ENCODE data around the gene OR52A1. TPM values are rescaled to one million over a fixed set of nuclear protein-coding genes. Genes with fewer than 3 reads are reported as not detected.
"Not testable (repeated sequence)": the region's sequence is repeated elsewhere in the genome, so short reads cannot be mapped to it uniquely, and the experiment has no call there.

OR52A1 gene
- 0.02 TPM for polyA plus RNA-seq (2013, experiment 1 of 2; ENCODE audit: insufficient read length)
- polyA plus RNA-seq (2013, experiment 2 of 2; ENCODE audit: insufficient read length), result not detected

DNA sequence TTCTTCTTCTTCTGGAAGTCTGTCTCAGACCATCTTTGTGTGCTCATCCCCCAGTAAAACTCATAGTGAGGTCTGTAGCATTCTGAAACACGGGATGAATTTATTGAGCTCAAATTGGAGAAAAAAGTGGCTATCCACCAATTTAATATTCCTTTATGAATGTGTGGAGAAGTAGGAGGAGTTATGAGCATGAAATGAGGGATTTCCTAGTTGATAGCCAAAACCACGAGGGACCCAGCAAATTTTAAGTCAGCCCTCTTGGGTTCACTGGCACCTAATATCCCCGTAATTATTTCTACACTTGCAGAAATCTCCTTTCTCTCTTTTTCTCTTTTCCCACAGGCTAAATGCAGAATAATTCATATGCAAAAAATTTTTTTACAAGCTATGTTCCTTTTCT lies at the start of gene OR52A1:
TSS of gene OR52A1 (minus strand) at position 101 of the 400 bp plus-strand sequence. CDS start 2,388 bp downstream, outside the sequence.
- DNase-seq, result no peak

DNA sequence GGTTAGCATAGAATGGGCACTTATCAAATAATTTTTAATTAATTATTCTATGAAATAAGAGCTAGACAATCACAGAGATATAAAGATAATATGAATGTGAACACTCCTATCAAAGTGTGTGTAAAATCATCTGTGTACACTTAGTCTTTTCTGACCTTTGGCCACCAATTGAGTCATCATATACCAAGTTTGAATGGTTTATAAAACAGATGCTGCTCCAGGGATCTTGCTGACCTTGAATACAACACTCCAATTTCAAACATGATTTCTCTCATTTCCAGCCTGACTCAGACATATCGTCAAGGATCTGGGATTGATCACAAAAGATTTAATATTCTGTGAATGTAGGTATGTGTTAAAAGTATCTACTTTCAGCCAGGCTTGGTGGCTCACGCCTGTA lies 48.8 kb upstream of the OR52A1 start:
- DNase-seq, result no peak

DNA sequence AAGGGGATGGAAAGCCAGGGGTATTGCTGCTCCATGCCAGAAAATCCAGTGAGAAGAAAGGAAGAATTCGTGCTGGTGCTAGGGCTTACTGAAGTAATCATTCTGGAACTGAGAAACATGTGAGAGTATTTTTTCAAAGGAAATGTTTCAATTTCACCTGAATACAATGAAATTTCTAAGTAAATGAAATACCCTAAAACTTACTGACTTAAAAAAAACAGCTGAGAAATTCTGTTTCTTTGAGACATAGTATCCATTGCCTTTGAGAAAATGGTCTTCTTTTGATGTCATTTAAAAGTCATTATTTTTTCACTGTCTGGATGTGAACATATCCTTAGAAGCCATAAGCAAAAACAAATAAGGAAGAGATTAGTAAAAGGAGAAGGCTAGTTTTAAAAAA lies 46.0 kb upstream of the OR52A1 start, which contains the start of gene OR51V1:
TSS of gene OR51V1 (minus strand) at position 101 of the 400 bp plus-strand sequence. CDS start at position 101, 0 bp downstream.
- DNase-seq, result no peak

DNA sequence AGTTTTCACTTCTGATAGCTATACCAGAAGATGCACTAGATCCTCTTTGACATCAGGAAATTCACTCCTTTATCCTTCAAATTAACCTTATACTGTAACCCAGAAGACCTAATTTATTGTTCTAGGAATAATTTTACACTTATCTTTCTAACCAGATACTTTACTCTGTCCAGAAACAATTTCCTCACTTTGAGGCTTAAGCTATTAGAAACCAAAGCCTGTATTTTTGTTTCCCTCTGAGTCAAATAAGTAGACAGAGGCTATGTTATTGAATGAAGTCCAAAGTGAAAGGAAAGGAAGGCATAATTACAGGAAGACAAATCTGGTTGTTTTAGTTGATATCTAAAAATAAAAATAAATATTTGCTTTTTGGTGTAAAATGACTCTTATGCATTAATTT lies 43.7 kb upstream of the OR52A1 start:
- DNase-seq, result no peak

DNA sequence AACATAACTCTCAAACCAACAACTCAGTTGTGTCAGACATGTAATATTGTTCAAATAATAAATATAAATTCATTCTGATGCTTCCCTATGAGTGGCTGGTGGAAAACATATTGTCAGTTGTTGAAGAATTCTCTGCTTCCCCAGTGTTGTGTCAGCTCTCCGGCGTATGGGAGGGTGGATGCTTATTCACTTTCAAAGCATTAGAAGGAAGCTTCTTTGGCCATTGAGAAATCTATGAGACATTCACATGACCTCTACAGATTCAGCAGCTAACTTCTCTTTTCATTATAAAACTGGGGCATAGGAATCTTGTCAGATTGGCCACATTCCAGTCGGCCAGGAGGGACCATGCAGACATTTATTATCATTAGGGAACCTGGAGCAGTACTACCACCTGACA lies 43.0 kb upstream of the OR52A1 start:
- DNase-seq, result no peak

DNA sequence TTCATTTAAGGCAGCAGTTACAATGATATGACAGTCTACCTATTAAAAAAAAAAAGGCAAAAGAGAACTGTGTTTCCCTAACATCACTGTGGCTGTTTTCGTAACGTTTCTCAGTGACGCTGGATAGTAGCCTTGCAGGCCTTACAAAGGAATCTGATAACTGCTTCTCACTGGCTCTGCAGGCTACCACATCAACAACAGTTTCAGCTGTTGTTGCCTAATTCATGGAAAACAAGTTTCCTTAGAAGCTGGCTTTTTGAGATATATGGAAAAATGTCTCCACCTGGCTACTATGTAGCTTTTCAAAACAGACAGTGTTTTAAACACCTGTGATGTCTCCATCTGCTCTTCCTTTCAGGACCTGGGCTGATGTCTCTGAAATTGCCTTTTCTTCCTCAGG lies 42.2 kb upstream of the OR52A1 start:
- DNase-seq, result no peak

DNA sequence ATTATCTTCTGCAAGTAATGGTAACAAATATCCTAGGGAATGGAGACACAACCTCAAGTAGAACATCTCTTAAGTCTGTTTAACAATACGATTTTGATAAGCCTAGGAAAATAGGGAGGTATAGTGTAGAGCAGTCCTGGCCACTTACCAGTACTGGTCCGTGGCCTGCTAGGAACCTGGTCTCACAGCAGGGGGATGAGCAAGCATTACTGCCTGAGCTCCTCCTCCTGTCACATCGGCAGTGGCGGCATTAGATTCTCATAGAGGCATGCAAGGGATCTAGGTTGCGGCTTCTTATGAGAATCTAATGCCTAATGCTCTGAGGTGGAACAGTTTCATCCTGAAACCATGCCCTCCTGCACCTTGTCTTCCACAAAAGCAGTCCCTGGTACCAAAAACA lies 41.5 kb upstream of the OR52A1 start:
- no peak for DNase-seq

DNA sequence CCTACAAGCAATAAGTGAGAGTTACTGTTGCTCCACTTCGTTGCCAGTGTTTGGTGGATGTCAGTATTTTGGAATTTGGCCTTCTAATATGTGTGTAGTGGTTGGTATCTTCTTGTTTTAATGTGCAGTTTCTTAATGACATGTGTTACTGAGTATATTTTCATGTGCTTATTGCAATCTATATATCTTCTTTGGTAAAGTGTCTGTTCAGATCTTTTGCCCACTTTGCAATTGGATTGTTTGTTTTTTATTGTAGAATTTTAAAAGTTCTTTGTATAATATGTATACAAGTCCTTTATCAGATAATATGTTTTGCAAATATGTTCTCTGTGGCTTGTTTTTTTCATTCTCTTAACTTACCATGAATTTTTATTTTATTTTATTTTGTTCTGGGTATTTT lies 38.2 kb upstream of the OR52A1 start:
- DNase-seq, result no peak

DNA sequence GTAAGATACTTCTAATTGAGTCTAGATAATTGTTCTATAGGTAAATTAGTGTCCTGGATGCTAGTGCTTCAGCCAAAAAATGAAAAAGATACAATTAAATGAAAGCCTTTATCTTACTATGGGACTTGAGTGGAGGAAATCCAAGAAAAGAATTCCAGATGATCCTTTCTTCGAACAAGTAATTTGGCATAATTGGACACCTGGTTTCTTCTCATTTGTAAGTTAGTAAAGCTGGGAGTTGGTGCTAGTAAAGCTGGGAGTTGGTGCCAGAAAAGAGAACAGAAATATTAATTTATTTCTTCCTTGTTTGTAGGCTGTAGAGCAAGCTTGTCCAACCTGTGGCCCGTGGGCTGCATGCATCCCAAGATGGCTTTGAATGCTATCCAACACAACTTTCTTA lies 33.6 kb upstream of the OR52A1 start:
- no peak for DNase-seq

DNA sequence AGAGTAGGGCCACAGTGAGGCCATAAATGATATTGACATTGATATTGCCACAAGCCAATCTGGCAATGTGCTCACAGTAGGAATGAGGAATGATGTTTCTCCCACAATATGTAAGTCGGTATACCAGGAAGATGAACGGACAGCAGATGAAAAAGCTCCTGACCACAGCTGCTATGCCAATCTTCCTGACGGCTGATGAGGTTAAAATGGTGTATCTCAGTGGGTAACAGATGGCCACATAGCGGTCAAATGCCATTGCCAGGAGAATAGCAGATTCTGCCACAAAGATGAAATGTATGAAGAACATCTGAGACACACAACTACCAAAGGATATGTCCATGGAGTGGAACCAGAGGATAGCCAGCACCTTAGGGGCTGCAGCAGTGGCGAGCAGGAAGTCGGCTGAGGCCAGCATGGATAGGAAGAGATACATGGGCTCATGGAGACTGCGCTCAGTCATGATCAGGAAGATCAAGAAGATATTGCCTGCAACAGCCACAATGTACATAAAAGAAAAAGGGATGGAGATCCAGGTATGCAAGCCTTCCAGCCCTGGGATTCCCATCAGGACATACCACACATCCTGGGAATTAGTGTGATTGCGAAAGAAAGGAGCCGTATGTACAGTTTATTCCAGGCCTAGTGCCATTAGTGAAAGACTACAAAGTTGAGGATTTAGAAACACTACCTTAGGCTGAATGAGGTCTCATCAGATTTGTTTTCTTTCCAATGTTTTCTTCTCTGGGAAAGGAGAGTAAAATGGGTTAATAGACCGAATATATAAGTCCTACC lies 23.7 kb upstream of the OR52A1 start:
- DNase-seq, result no peak

DNA sequence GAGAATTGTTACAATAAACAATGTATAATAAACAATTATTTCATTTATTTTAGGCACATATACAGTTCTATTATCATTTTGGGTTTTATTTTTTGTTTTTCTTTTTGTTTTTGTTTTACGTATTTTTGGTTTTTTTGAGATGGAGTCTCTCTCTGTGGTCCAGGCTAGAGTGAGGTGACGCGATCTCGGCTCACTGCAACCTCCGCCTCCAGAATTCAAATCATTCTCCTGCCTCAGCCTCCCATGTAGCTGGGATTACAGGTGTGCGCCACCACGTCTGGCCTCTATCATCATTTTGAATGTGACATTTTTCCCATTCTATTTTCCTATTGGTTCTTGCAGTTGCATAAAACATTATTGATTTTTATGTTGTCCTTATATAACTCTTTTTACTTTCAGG lies 20.4 kb upstream of the OR52A1 start:
- no peak for DNase-seq

DNA sequence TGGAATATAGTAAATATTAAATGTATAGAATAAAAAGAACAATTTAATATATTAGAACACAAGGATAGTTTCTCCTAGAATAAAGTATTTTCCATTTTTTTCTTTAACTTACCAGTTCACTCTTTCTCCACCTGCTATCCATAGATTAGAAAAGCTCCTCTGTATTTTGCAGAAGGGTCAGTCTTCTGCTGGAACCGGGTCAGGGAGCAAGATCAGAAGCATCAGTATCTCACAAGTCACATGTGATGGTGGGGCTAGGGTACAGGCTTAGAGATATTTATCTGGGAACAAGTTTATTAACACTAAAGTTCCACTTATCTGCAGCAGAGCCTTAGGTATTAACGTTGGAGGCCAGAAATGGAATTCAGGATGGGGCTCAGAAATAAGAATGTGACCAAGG lies 17.3 kb upstream of the OR52A1 start:
- no peak for DNase-seq

DNA sequence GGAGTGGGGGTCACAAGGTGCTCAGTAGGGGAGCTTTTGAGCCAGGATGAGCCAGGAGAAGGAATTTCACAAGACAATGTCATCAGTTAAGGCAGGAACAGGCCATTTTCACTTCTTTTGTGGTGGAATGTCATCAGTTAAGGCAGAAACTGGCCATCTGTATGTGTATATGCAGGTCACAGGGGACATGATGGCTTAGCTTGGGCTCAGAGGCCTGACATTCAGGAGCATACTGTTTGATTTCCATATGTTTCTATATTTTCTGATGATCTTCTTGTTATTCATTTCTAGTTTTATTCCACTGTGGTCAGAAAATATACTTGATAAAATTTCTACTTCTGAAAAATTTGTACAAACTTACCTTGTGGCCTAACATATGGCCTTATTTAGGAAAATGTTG lies 11.3 kb upstream of the OR52A1 start:
- not testable (repeated sequence) for DNase-seq

DNA sequence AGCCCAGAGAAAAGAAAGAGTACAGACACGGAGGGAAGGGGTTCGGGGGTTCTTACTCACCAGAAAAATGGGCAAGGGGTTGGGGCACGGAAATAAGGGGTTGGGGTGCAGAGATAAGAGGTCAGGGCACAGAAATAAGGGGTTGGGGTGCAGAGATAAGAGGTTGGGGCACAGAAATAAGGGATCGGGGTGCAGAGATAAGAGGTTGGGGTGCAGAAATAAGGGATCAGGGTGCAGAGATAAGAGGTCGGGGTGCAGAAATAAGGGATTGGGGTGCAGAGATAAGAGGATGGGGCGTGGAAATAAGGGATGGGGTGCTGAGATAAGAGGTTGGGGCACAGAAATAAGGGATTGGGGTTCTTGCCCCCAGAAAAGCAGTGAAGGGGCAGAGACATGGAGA lies 10.2 kb upstream of the OR52A1 start:
- not testable (repeated sequence) for DNase-seq

DNA sequence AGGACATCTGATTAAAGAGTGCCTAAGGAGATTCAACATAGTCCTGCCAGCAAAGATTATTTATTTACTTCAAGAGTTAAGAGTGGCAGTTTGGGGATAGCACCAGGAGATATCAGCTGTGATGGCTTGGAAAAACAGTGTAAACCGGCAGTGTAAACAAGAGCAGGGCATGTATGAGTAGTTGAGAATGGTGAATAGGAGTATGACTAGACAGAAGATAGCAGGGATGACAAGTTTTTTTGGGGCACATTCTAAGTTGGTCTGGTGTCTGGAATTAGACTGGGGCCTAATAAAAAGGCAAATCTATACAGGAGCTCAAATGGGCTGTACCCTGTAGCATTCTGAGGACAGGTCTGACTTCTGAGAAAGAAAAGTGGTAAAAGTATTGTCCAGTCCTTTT lies 6.5 kb upstream of the OR52A1 start:
- DNase-seq, result not testable (repeated sequence)

DNA sequence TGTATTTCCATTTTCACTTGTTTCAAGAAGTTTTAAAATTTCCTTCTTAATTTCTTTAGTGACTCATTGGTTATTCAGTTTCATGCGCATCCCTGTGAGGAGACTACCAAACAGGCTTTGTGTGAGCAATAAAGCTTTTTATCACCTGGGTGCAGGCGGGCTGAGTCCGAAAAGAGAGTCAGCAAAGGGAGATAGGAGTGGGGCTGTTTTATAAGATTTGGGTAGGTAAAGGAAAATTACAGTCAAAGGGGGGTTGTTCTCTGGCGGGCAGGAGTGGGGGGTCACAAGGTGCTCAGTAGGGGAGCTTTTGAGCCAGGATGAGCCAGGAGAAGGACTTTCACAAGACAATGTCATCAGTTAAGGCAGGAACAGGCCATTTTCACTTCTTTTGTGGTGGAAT lies 5.7 kb upstream of the OR52A1 start:
- not testable (repeated sequence) for DNase-seq

DNA sequence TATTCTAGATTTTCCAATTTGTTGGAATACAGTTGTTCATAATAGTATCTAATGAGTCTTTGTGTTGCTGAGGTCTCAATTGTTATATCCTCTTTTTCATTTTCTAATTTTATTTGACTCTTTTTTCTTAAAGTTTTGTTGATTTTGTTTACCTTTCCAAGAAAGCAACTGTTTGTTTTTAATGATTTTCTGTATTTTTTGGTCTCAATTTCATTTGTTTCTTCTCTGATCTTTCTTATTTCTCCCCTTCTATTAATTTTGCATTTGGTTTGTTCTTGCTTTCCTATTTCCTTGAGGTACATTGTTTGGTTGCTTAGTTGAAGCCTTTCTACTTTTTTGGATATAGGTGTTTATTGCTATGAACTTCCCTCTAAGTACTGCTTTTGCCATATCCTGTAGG lies 5.2 kb upstream of the OR52A1 start:
- no peak for DNase-seq

DNA sequence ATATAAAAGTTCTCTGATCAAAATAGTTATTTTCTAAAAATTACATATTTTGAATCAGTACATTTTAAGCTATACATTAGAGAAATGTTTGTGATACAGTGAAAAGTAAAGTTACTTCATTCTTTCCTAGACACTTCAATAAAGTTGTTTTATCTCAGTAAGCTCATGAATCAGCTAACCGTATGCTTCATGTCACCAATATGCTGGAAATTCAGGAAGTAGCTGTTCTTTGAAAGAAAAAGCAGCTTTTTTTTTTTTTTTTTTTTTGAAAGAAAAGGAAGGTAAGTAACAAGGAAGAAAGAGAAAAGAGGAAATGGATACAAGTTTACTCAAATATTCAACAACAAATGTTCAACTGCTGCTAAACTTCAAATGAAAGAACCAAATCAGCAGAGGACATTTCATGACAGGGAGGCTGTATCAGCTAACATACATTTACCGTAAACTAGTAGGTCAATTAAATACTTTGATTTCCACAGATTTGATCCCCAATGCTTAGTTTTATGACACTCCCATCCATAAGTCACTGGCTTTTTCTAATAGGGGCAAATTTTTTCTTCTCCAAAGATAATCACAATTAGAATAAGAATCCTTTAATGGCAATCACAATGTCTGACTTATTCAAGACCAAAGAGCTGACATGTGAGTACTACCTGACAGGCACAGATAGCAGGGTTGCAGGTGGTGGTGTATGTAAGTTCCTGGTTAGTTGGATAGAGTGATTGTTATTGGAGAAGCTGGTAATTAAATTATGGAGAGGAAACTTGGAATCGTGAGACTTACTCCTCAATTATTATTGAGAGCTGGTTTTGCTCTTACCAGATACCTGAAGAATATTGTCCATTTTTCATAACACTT lies 754 bp downstream of the OR52A1 start:
- no peak for DNase-seq

DNA sequence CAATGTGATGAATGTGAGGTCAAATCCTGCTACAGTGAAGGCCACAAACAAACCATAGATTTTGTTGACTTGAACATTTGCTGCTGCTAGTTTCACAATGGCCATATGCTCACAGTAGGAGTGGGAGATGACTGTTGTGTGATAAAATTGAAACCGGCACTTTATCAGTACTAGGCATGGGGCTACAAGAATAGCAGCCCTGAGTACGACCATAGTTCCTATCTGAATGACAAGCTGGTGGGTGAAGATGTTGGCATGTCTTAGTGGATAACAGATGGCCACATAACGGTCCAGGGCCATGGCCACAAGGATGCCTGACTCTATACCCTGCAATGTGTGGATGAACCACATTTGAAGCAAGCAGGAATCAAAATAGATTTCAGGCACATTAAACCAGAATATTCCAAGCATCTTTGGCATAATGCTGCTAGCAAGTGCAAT lies 2.8 kb downstream of the OR52A1 start:
- DNase-seq, result no peak

DNA sequence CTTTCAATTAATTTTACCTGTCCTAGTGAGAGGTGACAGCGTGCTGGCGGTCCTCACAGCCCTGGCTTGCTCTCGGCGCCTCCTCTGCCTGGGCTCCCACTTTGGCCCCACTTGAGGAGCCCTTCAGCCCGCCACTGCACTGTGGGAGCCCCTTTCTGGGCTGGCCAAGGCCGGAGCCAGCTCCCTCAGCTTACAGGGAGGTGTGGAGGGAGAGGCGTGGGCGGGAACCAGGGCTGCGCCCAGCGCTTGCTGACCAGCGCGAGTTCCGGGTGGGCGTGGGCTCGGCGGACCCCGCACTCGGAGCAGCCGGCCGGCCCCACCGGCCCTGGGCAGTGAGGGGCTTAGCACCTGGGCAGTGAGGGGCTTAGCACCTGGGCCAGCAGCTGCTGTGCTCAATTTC lies 10.4 kb downstream of the OR52A1 start:
- not testable (repeated sequence) for DNase-seq

DNA sequence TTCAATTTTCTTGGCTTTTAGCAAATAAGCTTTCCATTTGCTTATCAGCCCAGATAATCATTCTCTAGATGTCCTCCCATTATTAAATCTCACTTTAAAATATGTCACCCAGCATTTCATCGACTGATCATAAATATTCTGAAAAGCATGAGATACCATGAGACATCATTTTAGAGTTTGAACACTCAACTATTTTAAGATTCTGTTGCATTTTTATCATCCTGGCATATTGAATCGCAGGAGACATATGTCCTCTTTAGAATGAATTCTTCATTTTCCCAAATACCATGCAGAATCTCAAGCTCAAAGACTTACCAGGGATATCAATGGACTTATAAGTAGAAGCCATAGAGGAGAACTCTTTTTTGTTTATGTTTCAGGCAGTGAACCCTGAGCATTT lies 16.6 kb downstream of the OR52A1 start, which contains the start of gene OR52A5:
TSS of gene OR52A5 (minus strand) at position 361 of the 400 bp plus-strand sequence. CDS start 5,714 bp downstream, outside the sequence.
- no peak for DNase-seq

DNA sequence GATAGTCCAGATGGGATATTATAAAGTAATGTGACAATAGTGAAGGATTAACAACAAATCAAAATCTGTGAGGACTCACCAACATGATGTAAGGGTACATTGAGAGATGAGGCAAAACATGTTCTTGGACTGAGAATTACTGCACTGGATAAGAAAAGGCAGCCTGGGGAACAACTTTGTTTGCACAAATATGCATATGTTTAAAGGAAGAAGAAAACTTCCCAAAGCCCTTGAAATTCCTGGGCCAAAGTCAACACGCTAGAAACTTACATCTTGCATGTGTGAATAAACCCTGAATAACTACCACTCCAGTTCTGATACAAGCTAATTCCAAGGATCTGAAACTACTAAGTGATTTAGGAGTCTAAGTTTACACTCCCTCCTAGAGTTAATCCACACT lies 17.5 kb downstream of the OR52A1 start:
- no peak for DNase-seq

DNA sequence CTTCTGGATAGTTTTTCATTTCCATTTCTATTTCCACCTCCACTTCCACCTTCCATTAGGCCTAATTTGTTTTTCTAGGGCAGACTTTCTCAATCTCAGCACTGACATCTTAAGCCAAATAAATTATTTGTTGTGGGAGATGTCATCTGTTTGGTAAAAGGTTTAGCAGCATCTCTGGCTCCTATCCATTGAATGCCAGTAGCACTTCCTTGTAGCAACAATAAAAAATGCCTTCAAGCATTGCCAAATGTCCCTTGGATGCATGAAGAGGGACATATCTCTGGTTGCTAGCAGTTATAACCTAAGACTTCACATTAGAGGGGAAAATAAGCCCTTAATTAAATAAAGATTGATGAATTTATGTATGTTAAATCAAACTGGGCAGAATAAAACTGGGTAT lies 18.3 kb downstream of the OR52A1 start:
- no peak for DNase-seq

All from fibroblast of skin of back (primary cell).